Esophagus squamous epithelium (tissue), 5 donors: ENCODE results near the gene CYP2S1. TPM values are rescaled to one million over a fixed set of nuclear protein-coding genes. Genes with fewer than 3 reads are reported as not detected.
A peak's percentile ranks its signal among the peaks of the same experiment; 100 is the strongest.
"Not testable (repeated sequence)": the region's sequence is repeated elsewhere in the genome, so short reads cannot be mapped to it uniquely, and the experiment has no call there.

Experiments
- DNase-seq: peaks from one replicate; lab custom pipeline; 2025; lab: John Stamatoyannopoulos, UW
- H3K27ac ChIP-seq, 4 donors: fragments of 200-600 bp; sonication (generic); one replicate each; pipeline ENCODE4 v1.5.1; 2016 to 2019; ENCODE audit warnings: mild to moderate bottlenecking in 1 of 4
- H3K27me3 ChIP-seq, 4 donors: fragments of 200-600 bp; sonication (generic); 1 replicate in 3 of 4; 2 replicates in 1 of 4; pipeline versions ENCODE4 v1.5.1 to v1.6.0; 2017 to 2021; ENCODE audit warnings: antibody characterized with exemption in 1 of 4
- H3K36me3 ChIP-seq, 3 donors: fragments of 200-600 bp; sonication (generic); one replicate each; pipeline ENCODE4 v1.5.1; 2016 to 2019
- H3K4me1 ChIP-seq, 3 donors: fragments of 200-600 bp; sonication (generic); one replicate each; pipeline ENCODE4 v1.5.1; 2017 to 2019
- H3K4me3 ChIP-seq, 4 donors: fragments of 200-600 bp; sonication (generic); 1 replicate in 3 of 4; 2 replicates in 1 of 4; pipeline ENCODE4 v1.5.1; 2016 to 2019; ENCODE audit warnings: mild to moderate bottlenecking in 2 of 4, moderate library complexity in 1 of 4
- H3K9me3 ChIP-seq, 3 donors: fragments of 200-600 bp; sonication (generic); one replicate each; pipeline ENCODE4 v1.5.1; 2016 to 2019
- POLR2A ChIP-seq, 4 donors: fragments of 450-650 bp; IDR thresholded peaks; one replicate each; pipeline ENCODE4 v1.6.1; 2017; ENCODE audit warnings: antibody characterized with exemption in 4 of 4, mild to moderate bottlenecking in 4 of 4, moderate library complexity in 3 of 4
- WGBS, 2 donors: methylation state at CpG; one replicate each; pipeline ENCODE4 v1.1.5; 2018; 5-methylcytosine and 5-hydroxymethylcytosine counted together
- intact Hi-C: fragments of 100-400 bp; cut with DNase I; formaldehyde crosslinking; loops from one replicate; pipeline ENCODE4 v1.15.0; 2022
- total RNA-seq, 4 donors: library from RNA; depleted of rRNA; stranded (reverse); fragments of >200 nt; gene quantifications; one replicate each; pipeline ENCODE4 v1.1.0, GENCODE V29; 2016
- TF ChIP-seq, protein P1 (sequence below), 6 experiments: fragments of 450-650 bp in 4 of 6; fragments of 200-600 bp in 2 of 6; sonication (generic) in 2 of 6; IDR thresholded peaks; one replicate each; pipeline ENCODE4 v1.5.1; 2016 to 2019; ENCODE audit warnings: antibody characterized with exemption in 6 of 6, mild to moderate bottlenecking in 4 of 6, moderate library complexity in 4 of 6
- donor health status: DM: yes; HTN: yes; CAD: no.

Gene CYP2S1
- total RNA-seq, 4 donors from 2014 or later, result 12.4 to 20.3 (median 15.2) TPM

DNA sequence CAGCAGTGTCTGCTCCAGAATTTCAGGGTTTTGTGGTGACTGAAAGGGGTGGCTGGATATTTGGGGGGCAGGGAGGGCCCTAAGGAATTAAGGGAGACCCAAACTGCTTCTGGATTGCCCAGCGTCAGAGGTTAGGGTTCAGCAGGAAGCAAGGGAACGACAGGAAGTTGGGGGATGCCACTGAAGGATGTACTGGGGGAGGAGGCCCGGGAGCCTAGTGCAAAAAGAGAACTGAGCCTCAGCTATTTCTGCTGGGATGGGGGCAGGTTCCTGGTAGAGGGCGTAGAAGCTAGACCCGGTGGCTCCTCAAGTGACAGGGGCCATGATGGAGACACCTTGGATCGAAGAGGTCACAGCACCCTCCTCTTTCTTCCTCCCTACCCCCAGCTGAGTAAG is 1.1 kb downstream of the CYP2S1 start:
- peak overlapping the region in 3 of 4 donors; percentile 70 to 77 (median 75) for H3K27ac ChIP-seq

DNA sequence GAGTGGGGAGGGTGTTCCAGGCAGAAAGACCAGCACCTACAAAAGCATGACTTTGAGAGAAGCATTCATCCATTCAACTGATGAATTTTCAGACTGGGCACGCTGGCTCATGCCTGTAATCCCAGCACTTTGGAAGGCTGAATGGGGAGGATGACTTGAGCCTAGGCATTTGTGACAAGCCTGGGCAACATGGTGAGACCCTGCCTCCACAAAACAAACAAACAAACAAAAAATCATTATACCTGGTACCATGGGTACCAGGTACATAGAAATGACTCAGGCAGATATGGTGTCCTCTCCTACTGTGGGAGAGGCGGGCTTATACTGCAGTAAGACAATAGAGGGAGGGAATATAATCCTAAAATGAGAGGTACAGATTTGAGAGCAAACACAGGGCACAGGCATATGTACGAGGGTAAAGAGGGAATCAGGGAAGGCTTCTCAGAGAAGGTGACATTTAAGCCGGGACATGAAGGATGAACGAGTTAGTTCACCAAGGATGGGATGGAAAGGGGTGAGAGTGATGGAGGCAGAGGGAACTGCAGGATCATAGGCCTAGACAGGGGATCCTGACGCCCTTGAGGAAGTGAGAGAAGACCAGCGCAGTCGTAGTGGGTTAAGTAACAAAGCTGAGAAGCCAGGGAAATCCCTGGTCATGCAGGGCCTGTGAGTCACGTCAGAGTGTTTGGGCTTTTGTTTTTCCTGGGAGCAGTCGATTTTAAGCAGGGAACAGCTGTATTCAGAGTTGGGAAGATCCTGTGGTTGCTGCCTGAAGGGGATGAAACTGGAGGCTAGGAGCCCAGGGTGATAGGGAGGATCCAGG is 2.9 kb downstream of the CYP2S1 start:
- Histone ChIP-seq H3K9me3 (no peaks in the 10 kb centered on the region), H3K27ac (peak overlapping the region; percentile 51 to 63 (median 57)), H3K4me1 (peaks cover 9 to 46% (median 16%) of the 10 kb centered on the region in 3 donors), H3K27me3 (peaks cover 0 to 44% (median 3%) of the 10 kb centered on the region in 4 donors), H3K36me3 (peaks cover 0 to 11% (median 0%) of the 10 kb centered on the region in 3 donors), H3K4me3 (no peak overlapping the region)
- 31 to 35% methylated on average over 10 of the region's 10 CpGs for WGBS, 2 donors
- no peak for TF ChIP-seq POLR2A (IDR thresholded peaks at IDR 0.05)
- TF ChIP-seq, protein P1, sequence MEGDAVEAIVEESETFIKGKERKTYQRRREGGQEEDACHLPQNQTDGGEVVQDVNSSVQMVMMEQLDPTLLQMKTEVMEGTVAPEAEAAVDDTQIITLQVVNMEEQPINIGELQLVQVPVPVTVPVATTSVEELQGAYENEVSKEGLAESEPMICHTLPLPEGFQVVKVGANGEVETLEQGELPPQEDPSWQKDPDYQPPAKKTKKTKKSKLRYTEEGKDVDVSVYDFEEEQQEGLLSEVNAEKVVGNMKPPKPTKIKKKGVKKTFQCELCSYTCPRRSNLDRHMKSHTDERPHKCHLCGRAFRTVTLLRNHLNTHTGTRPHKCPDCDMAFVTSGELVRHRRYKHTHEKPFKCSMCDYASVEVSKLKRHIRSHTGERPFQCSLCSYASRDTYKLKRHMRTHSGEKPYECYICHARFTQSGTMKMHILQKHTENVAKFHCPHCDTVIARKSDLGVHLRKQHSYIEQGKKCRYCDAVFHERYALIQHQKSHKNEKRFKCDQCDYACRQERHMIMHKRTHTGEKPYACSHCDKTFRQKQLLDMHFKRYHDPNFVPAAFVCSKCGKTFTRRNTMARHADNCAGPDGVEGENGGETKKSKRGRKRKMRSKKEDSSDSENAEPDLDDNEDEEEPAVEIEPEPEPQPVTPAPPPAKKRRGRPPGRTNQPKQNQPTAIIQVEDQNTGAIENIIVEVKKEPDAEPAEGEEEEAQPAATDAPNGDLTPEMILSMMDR (IDR thresholded peaks at IDR 0.05), result peak in 1 of 6 experiments; percentile 13
- DNase-seq, result no peak
- intact Hi-C loops, result loop anchor here (5.0 kb wide), 1 partner anchor 76 kb away; no protein-coding TSS in a partner anchor

More for the DNA sequence above, 1.1 kb downstream of the CYP2S1 start:
- no peaks in the 10 kb centered on the region for H3K9me3 ChIP-seq
- TF ChIP-seq, protein P1 (IDR thresholded peaks at IDR 0.05), result no peak
- TF ChIP-seq POLR2A (IDR thresholded peaks at IDR 0.05), result no peak
- peaks cover 9 to 49% (median 16%) of the 10 kb centered on the region in 3 donors for H3K4me1 ChIP-seq
- peaks cover 0 to 61% (median 3%) of the 10 kb centered on the region in 4 donors for H3K27me3 ChIP-seq
- intact Hi-C loops, result no loop called here
- H3K4me3 ChIP-seq, result peak overlapping the region; percentile 45 to 69 (median 50)
- WGBS, 2 donors, result 16 to 30% methylated on average over 5 to 6 of the region's 6 CpGs
- DNase-seq, result no peak
- peaks cover 0 to 8% (median 0%) of the 10 kb centered on the region in 3 donors for H3K36me3 ChIP-seq

- WGBS, 2 donors, result 72 to 80% methylated on average over 7 to 10 of the region's 11 CpGs
- peaks cover 0 to 20% (median 0%) of the 10 kb centered on the region in 4 donors for H3K27me3 ChIP-seq
- DNase-seq, result no peak
Observed at GRCh38 chr19:41198559-41198958, 5.5 kb downstream of the CYP2S1 start.

DNA sequence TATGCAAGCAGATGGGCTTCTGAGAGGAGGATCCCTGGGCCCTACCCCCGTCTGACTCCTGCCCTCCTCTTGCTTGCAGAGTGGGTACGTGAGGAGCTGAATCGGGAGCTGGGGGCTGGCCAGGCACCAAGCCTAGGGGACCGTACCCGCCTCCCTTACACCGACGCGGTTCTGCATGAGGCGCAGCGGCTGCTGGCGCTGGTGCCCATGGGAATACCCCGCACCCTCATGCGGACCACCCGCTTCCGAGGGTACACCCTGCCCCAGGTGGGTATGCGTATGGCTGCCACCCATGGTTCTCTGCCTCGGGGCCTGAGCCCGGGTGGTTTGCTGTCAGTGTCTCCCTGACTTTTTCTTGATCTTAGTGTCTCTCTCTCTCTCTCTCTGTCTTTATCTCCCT is 10.4 kb downstream of the CYP2S1 start:
- TF ChIP-seq POLR2A (IDR thresholded peaks at IDR 0.05), result no peak
- TF ChIP-seq, protein P1 (IDR thresholded peaks at IDR 0.05), result no peak
- Histone ChIP-seq H3K4me1 (no peaks in the 10 kb centered on the region), H3K27ac (no peak overlapping the region), H3K36me3 (peaks cover 0 to 38% (median 0%) of the 10 kb centered on the region in 3 donors), H3K27me3 (peaks cover 0 to 6% (median 0%) of the 10 kb centered on the region in 4 donors), H3K9me3 (no peaks in the 10 kb centered on the region), H3K4me3 (no peak overlapping the region)
- intact Hi-C loops, result no loop called here
- WGBS, 2 donors, result 74 to 89% methylated on average over 7 to 8 of the region's 18 CpGs
- DNase-seq, result no peak

More at GRCh38 chr19:41198559-41198958, 5.5 kb downstream of the CYP2S1 start:
- Histone ChIP-seq H3K27ac (no peak overlapping the region), H3K4me3 (no peak overlapping the region), H3K9me3 (no peaks in the 10 kb centered on the region), H3K36me3 (peaks cover 0 to 19% (median 0%) of the 10 kb centered on the region in 3 donors), H3K4me1 (peaks cover 5 to 30% (median 9%) of the 10 kb centered on the region in 3 donors)
- TF ChIP-seq, protein P1 (IDR thresholded peaks at IDR 0.05), result no peak
- TF ChIP-seq POLR2A (IDR thresholded peaks at IDR 0.05), result no peak
- intact Hi-C loops, result loop anchor here (5.0 kb wide), 1 partner anchor 74 kb away; no protein-coding TSS in a partner anchor

DNA sequence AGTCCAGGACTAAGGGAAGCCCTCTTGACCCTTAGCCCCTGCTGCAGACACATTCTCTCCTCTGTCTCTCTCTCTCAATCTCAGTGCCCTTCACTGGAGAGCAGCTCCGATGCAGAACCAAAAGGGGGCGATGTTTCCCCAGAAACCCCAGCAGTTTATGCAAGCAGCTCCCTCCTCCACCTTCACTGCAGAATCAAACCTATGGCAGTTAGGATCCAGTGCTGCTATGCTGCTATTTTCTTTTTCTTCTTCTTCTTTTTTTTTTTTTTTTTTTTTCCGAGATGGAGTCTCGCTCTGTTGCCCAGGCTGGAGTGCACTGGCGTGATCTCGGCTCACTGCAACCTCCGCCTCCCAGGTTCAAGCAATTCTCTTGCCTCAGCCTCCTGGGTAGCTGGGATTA is 11.3 kb downstream of the CYP2S1 start:
- TF ChIP-seq, protein P1 (IDR thresholded peaks at IDR 0.05), result peak; percentile 68 to 91 (median 86)
- H3K4me1 ChIP-seq, H3K4me3 ChIP-seq, intact Hi-C loops, DNase-seq, H3K27ac ChIP-seq, H3K9me3 ChIP-seq, H3K27me3 ChIP-seq: not testable (repeated sequence)
- WGBS, 2 donors, result 44 to 53% methylated on average over 7 of the region's 7 CpGs
- H3K36me3 ChIP-seq, result peaks cover 0 to 31% (median 0%) of the 10 kb centered on the region in 3 donors
